SK-N-SH (cell line): ENCODE data around the gene LPCAT3. TPM values are rescaled to one million over a fixed set of nuclear protein-coding genes. Genes with fewer than 3 reads are reported as not detected.

Source experiments
- CTCF ChIA-PET: fragments of 300-600, 350-600 bp; formaldehyde crosslinking; extraction: SDS; loops from one replicate; lab custom pipeline; 2021; lab: Yijun Ruan, JAX
- POLR2A ChIA-PET: fragments of 350-600 bp; sonication (Branson Sonifier 250); formaldehyde crosslinking; extraction: SDS; loops from one replicate; lab custom pipeline; 2020; ENCODE audit warnings: antibody characterized with exemption, inconsistent platforms; lab: Yijun Ruan, JAX
- DNase-seq: peaks from one replicate; pipeline ENCODE4 v3.0.0; 2012
- H2AFZ ChIP-seq: fragments of 200-600 bp; sonication (generic); 2 replicates; pipeline ENCODE4 v1.8.1; 2016; ENCODE audit warnings: antibody characterized with exemption, mild to moderate bottlenecking, low read depth
- H3F3A ChIP-seq: fragments of 200-600 bp; sonication (generic); replicated peaks from 2 replicates; pipeline ENCODE3; 2016; ENCODE audit warnings: antibody characterized with exemption, mild to moderate bottlenecking; ENCODE audit not compliant: insufficient read depth
- H3K27ac ChIP-seq, 2 experiments: fragments of 200-500 bp in 1 of 2; fragments of 200-600 bp in 1 of 2; sonication (Bioruptor generic) in 1 of 2; sonication (generic), shearing (Covaris generic) in 1 of 2; 2 replicates each; pipeline versions ENCODE4 v1.5.1 to v1.6.1; 2014 to 2016; ENCODE audit warnings: low read depth in 2 of 2, inconsistent platforms in 1 of 2, low read length in 1 of 2, mild to moderate bottlenecking in 1 of 2, mixed read lengths in 1 of 2
- H3K27me3 ChIP-seq: fragments of 200-600 bp; sonication (generic), shearing (Covaris generic); 2 replicates; pipeline ENCODE4 v1.6.1; 2016; ENCODE audit warnings: mixed run types; ENCODE audit not compliant: insufficient read depth
- H3K36me3 ChIP-seq, 2 experiments: fragments of 200-500 bp in 1 of 2; fragments of 200-600 bp in 1 of 2; sonication (Bioruptor generic) in 1 of 2; sonication (generic) in 1 of 2; replicated peaks in 1 of 2; 2 replicates each; pipeline versions ENCODE3 to v1.5.1; 2014 to 2016; ENCODE audit warnings: low read length in 1 of 2, mild to moderate bottlenecking in 1 of 2; ENCODE audit not compliant: insufficient read depth in 2 of 2, control insufficient read depth in 1 of 2
- H3K4me1 ChIP-seq, 2 experiments: fragments of 200-500 bp in 1 of 2; fragments of 200-600 bp in 1 of 2; sonication (Bioruptor generic) in 1 of 2; sonication (generic), shearing (Covaris generic) in 1 of 2; 2 replicates each; pipeline versions ENCODE4 v1.5.1 to v1.6.1; 2014 to 2016; ENCODE audit warnings: low read depth in 1 of 2, low read length in 1 of 2, mixed run types in 1 of 2; ENCODE audit not compliant: insufficient read depth in 2 of 2, control insufficient read depth in 1 of 2
- H3K4me2 ChIP-seq: fragments of 200-600 bp; sonication (generic), shearing (Covaris generic); 2 replicates; pipeline ENCODE4 v1.6.1; 2017; ENCODE audit warnings: mixed run types
- H3K4me3 ChIP-seq, 2 experiments: fragments of 200-500 bp in 1 of 2; fragments of 200-600 bp in 1 of 2; sonication (Bioruptor generic) in 1 of 2; sonication (generic), shearing (Covaris generic) in 1 of 2; 2 replicates each; pipeline versions ENCODE4 v1.5.1 to v1.8.1; 2014 to 2016; ENCODE audit warnings: low read depth in 2 of 2, inconsistent platforms in 1 of 2, low read length in 1 of 2, mild to moderate bottlenecking in 1 of 2, mixed read lengths in 1 of 2, moderate library complexity in 1 of 2
- H3K79me2 ChIP-seq: fragments of 200-600 bp; sonication (generic); 2 replicates; pipeline ENCODE4 v1.8.1; 2017; ENCODE audit warnings: mild to moderate bottlenecking; ENCODE audit not compliant: insufficient read depth
- H3K9ac ChIP-seq: fragments of 200-600 bp; sonication (generic); 2 replicates; pipeline ENCODE4 v1.6.1; 2017; ENCODE audit warnings: mixed run types
- H3K9me2 ChIP-seq: fragments of 200-600 bp; sonication (generic); 2 replicates; pipeline ENCODE4 v1.6.1; 2017; ENCODE audit warnings: mixed run types
- H3K9me3 ChIP-seq: fragments of 200-600 bp; sonication (generic); 2 replicates; pipeline ENCODE4 v1.6.1; 2017; ENCODE audit warnings: mixed run types, mild to moderate bottlenecking, moderate library complexity
- H4K20me1 ChIP-seq: fragments of 200-600 bp; sonication (generic); 2 replicates; pipeline ENCODE4 v1.6.1; 2017; ENCODE audit warnings: mild to moderate bottlenecking, mixed run types; ENCODE audit not compliant: insufficient read depth
- CHD2 ChIP-seq: fragments of 150-350 bp; IDR thresholded peaks from 2 replicates; pipeline ENCODE4 v1.6.1; 2018; ENCODE audit warnings: low read length; ENCODE audit not compliant: partially characterized antibody
- ELF1 ChIP-seq: IDR thresholded peaks from 2 replicates; pipeline ENCODE4 v1.4.0; 2012
- EP300 ChIP-seq, 2 experiments: IDR thresholded peaks; 2 replicates each; pipeline versions ENCODE4 v1.4.0 to v1.6.1; 2012; ENCODE audit warnings: borderline replicate concordance in 1 of 2, low read depth in 1 of 2, low read length in 1 of 2
- FOSL2 ChIP-seq: IDR thresholded peaks from 2 replicates; pipeline ENCODE4 v1.4.0; 2012; ENCODE audit warnings: low read depth, mild to moderate bottlenecking, moderate library complexity, borderline replicate concordance
- FOXM1 ChIP-seq: IDR thresholded peaks from 2 replicates; pipeline ENCODE4 v1.4.0; 2012; ENCODE audit warnings: low read depth, mild to moderate bottlenecking
- GATA2 ChIP-seq: sonication (generic); formaldehyde crosslinking; IDR thresholded peaks from 2 replicates; pipeline ENCODE4 v1.5.0; 2020; ENCODE audit warnings: mild to moderate bottlenecking, missing genetic modification reagents
- MEF2A ChIP-seq: IDR thresholded peaks from 2 replicates; pipeline ENCODE4 v1.4.0; 2012; ENCODE audit warnings: low read depth, borderline replicate concordance
- POLR2AphosphoS5 ChIP-seq: IDR thresholded peaks from 2 replicates; pipeline ENCODE4 v1.6.1; 2012; ENCODE audit warnings: low read depth, low read length
- RAD21 ChIP-seq: IDR thresholded peaks from 2 replicates; pipeline ENCODE4 v1.6.1; 2012; ENCODE audit warnings: mild to moderate bottlenecking, low read length
- RCOR1 ChIP-seq: fragments of 150-350 bp; IDR thresholded peaks from 2 replicates; pipeline ENCODE4 v1.6.1; 2017; ENCODE audit warnings: antibody characterized with exemption, low read length
- RFX5 ChIP-seq: IDR thresholded peaks from 2 replicates; pipeline ENCODE4 v1.6.1; 2012; ENCODE audit warnings: mild to moderate bottlenecking, improper control_type of control experiment, low read length
- RXRA ChIP-seq: IDR thresholded peaks from 2 replicates; pipeline ENCODE4 v1.4.0; 2012; ENCODE audit warnings: low read depth, mild to moderate bottlenecking, borderline replicate concordance
- SIN3A ChIP-seq: IDR thresholded peaks from 2 replicates; pipeline ENCODE4 v1.6.1; 2012; ENCODE audit warnings: low read depth, mild to moderate bottlenecking, low read length, moderate library complexity, borderline replicate concordance
- TAF1 ChIP-seq: IDR thresholded peaks from 2 replicates; pipeline ENCODE4 v1.6.1; 2012; ENCODE audit warnings: low read depth, mild to moderate bottlenecking, low read length, moderate library complexity, borderline replicate concordance
- WGBS: methylation state at CpG from one replicate; pipeline ENCODE4 v1.1.6; 2017; ENCODE audit warnings: low lambda C conversion rate; 5-methylcytosine and 5-hydroxymethylcytosine counted together
- polyA plus RNA-seq, 3 experiments: library from polyadenylated mRNA; depleted of rRNA; stranded (reverse); fragments of >200 nt; gene quantifications; 2 replicates each; pipeline ENCODE4 v1.2.3, GENCODE V29; 2012
- TF ChIP-seq, protein P1 (sequence below): IDR thresholded peaks from 2 replicates; pipeline ENCODE4 v1.6.1; 2012; ENCODE audit warnings: mild to moderate bottlenecking, low read depth, low read length, moderate library complexity
- TF ChIP-seq, protein P2 (sequence below): IDR thresholded peaks from 2 replicates; pipeline ENCODE4; 2012

LPCAT3 gene
- polyA plus RNA-seq, 1 of the 3 experiments (the other 2 are of a cell fraction) = 23.8 TPM

DNA sequence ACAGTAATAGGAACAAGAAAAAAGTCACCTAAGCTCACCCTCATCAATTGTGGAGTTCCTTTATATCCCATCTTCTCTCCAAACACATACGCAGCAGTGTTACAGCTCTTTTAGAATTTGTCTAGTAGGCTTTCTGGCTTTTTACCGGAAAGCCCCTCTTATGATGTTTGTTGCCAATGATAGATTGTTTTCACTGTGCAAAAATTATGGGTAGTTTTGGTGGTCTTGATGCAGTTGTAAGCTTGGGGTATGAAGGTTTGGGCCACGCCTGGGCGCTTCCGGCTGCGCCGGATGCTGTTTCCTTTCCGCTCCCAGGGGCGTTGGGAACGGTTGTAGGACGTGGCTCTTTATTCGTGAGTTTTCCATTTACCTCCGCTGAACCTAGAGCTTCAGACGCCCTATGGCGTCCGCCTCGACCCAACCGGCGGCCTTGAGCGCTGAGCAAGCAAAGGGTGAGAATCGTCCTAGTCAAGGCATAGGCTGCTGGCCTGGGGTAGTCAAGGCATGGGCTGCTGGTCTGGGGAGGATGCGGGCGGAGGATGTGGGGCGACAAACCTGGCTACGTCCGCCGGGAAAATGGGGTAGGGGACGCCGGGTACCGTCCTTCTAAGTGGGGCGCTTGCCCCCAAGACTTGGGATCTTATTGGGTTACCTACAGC, 74.4 kb downstream of the LPCAT3 start, which contains the start of the genes C12orf57 and RNU7-1 (continued):
- TF ChIP-seq, protein P1, sequence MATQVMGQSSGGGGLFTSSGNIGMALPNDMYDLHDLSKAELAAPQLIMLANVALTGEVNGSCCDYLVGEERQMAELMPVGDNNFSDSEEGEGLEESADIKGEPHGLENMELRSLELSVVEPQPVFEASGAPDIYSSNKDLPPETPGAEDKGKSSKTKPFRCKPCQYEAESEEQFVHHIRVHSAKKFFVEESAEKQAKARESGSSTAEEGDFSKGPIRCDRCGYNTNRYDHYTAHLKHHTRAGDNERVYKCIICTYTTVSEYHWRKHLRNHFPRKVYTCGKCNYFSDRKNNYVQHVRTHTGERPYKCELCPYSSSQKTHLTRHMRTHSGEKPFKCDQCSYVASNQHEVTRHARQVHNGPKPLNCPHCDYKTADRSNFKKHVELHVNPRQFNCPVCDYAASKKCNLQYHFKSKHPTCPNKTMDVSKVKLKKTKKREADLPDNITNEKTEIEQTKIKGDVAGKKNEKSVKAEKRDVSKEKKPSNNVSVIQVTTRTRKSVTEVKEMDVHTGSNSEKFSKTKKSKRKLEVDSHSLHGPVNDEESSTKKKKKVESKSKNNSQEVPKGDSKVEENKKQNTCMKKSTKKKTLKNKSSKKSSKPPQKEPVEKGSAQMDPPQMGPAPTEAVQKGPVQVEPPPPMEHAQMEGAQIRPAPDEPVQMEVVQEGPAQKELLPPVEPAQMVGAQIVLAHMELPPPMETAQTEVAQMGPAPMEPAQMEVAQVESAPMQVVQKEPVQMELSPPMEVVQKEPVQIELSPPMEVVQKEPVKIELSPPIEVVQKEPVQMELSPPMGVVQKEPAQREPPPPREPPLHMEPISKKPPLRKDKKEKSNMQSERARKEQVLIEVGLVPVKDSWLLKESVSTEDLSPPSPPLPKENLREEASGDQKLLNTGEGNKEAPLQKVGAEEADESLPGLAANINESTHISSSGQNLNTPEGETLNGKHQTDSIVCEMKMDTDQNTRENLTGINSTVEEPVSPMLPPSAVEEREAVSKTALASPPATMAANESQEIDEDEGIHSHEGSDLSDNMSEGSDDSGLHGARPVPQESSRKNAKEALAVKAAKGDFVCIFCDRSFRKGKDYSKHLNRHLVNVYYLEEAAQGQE = peak; percentile 73
- TF ChIP-seq, protein P2, sequence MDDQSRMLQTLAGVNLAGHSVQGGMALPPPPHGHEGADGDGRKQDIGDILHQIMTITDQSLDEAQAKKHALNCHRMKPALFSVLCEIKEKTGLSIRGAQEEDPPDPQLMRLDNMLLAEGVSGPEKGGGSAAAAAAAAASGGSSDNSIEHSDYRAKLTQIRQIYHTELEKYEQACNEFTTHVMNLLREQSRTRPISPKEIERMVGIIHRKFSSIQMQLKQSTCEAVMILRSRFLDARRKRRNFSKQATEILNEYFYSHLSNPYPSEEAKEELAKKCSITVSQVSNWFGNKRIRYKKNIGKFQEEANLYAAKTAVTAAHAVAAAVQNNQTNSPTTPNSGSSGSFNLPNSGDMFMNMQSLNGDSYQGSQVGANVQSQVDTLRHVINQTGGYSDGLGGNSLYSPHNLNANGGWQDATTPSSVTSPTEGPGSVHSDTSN = peak; percentile 25; the same call in 1 of the 2 replicates
- TF ChIP-seq RAD21 (no peak), FOXM1 (no peak), EP300 (IDR thresholded peaks at IDR 0.05; ENCODE audit: borderline replicate concordance in 1 of 2, low read depth in 1 of 2, low read length in 1 of 2) (peak; percentile 58 to 68; a peak in 2 of 4 replicates), MEF2A (no peak), POLR2AphosphoS5 (peak; percentile 100), GATA2 (CRISPR knock-in tag) (0 out of 2 replicates have a peak, but pooled peaks have one; percentile 10), FOSL2 (no peak), TAF1 (peak; percentile 39; the same call in 1 of the 2 replicates), SIN3A (peak; percentile 100; the same call in 1 of the 2 replicates), RCOR1 (peak; percentile 64)
- TF ChIP-seq, all 33 proteins: peak for 17

DNA sequence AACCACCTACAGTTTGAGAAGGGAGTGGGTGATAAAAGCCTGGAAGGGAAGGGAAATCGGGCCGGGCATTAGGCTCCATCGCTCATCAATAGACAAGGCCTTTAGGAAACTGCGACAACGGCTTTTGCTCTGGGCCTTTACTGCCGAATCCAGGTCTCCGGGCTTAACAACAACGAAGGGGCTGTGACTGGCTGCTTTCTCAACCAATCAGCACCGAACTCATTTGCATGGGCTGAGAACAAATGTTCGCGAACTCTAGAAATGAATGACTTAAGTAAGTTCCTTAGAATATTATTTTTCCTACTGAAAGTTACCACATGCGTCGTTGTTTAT, 74.9 kb downstream of the LPCAT3 start:
- Histone ChIP-seq H3K27ac (peak overlapping the region; percentile 89 to 98), H3K4me3 (peak overlapping the region; percentile 67 to 72; a peak in 3 of 4 replicates), H3K4me1 (peaks cover 6 to 19% of the 10 kb centered on the region in 2 experiments; a peak in 3 of 4 replicates)
- TF ChIP-seq TAF1 = peak; percentile 54; the same call in 1 of the 2 replicates
- no peak for TF ChIP-seq ELF1
- TF ChIP-seq EP300 (IDR thresholded peaks at IDR 0.05; ENCODE audit: borderline replicate concordance in 1 of 2, low read depth in 1 of 2, low read length in 1 of 2) = no peak
- TF ChIP-seq CHD2 = no peak
- no peak for TF ChIP-seq RXRA
- TF ChIP-seq, protein P2 = peak; percentile 95
- TF ChIP-seq RCOR1 = no peak
- TF ChIP-seq RFX5 = peak; percentile 84
- TF ChIP-seq, all 33 proteins: peak for 3
- POLR2A ChIA-PET = interaction anchor here (0.6 to 4.6 kb wide), 27 partner anchors 8 to 1841 kb away, joined by 3 to 82 read pairs (median 6); partner anchors contain the start of genes ATN1, C1RL, CDCA3 and COPS7A
- CTCF ChIA-PET = interaction anchor here (0.6 to 6.5 kb wide), 22 partner anchors 13 to 246 kb away, joined by 3 to 114 read pairs (median 7); partner anchors contain the start of genes ATN1, C1RL, COPS7A and ENO2
- Histone ChIP-seq H4K20me1 (no peaks in the 10 kb centered on the region), H3K9ac (peak overlapping the region; percentile 72), H3F3A (peaks cover 59% of the 10 kb centered on the region), H3K9me3 (no peaks in the 10 kb centered on the region), H3K79me2 (peaks cover 22% of the 10 kb centered on the region), H3K4me2 (peak overlapping the region; percentile 87), H3K27me3 (no peaks in the 10 kb centered on the region), H2AFZ (no peak overlapping the region), H3K9me2 (no peaks in the 10 kb centered on the region), H3K36me3 (peaks cover 25 to 29% of the 10 kb centered on the region in 2 experiments)
- DNase-seq = peak; percentile 91
- WGBS = 5% methylated on average over 13 of the region's 13 CpGs
